Glomerular endothelial cell (primary cell): Measurements from ENCODE around the gene ANKRD30BL. TPM values are rescaled to one million over a fixed set of nuclear protein-coding genes. Genes with fewer than 3 reads are reported as not detected.
A peak's percentile ranks its signal among the peaks of the same experiment; 100 is the strongest.
"Not testable (repeated sequence)": the region's sequence is repeated elsewhere in the genome, so short reads cannot be mapped to it uniquely, and the experiment has no call there.

Experiments
- DNase-seq: peaks from one replicate; pipeline ENCODE4 v3.0.0-alpha.2; 2011; ENCODE audit warnings: low read depth, low spot score; ENCODE audit errors: extremely low read depth
- total RNA-seq: library from RNA; depleted of rRNA; stranded (reverse); fragments of >200 nt; gene quantifications from 2 replicates; pipeline ENCODE4 v1.2.3, GENCODE V29; 2015

ANKRD30BL gene
- not detected in 2 replicates for total RNA-seq

GRCh38 chr2:132161161-132162124, at the start of gene ANKRD30BL:
Gene ANKRD30BL (minus strand): TSS chr2:132161952. CDS start chr2:132161705, 247 bp downstream.
- DNase-seq, result not testable (repeated sequence)

GRCh38 chr2:132202866-132203265, 41.1 kb upstream of the ANKRD30BL start:
- DNase-seq, result not testable (repeated sequence)

- DNase-seq, result not testable (repeated sequence)
Measured at GRCh38 chr2:132192854-132193253, 31.1 kb upstream of the ANKRD30BL start.

GRCh38 chr2:132167100-132167499, 5.3 kb upstream of the ANKRD30BL start:
- not testable (repeated sequence) for DNase-seq

GRCh38 chr2:132162125-132162660, 441 bp upstream of the ANKRD30BL start:
- DNase-seq, result not testable (repeated sequence)

GRCh38 chr2:132146774-132147173, 15.0 kb downstream of the ANKRD30BL start:
- DNase-seq, result peak; percentile 12
